Brain microvascular endothelial cell (primary cell): Measurements from ENCODE around the gene ARMC9.

ENCODE experiments used
- DNase-seq: peaks from one replicate; pipeline ENCODE4 v3.0.0-alpha.2; 2020
- H3K27ac ChIP-seq: fragments of 250-450 bp; sonication (Bioruptor Pico); 2 replicates; pipeline ENCODE4 v1.5.1; 2020; ENCODE audit warnings: mild to moderate bottlenecking, moderate library complexity
- H3K27me3 ChIP-seq: fragments of 250-450 bp; sonication (Bioruptor Pico); replicated peaks from 2 replicates; pipeline ENCODE4 v1.5.1; 2020; ENCODE audit warnings: mild to moderate bottlenecking
- H3K36me3 ChIP-seq: fragments of 250-450 bp; sonication (Bioruptor Pico); replicated peaks from 2 replicates; pipeline ENCODE4 v1.5.1; 2020; ENCODE audit warnings: mild to moderate bottlenecking
- H3K4me3 ChIP-seq: 2 replicates; pipeline ENCODE4 v1.5.1; 2011; ENCODE audit warnings: low read depth, mild to moderate bottlenecking, control low read depth, low read length, moderate library complexity
- CTCF ChIP-seq: IDR thresholded peaks from 2 replicates; pipeline ENCODE4 v1.5.1; 2011; ENCODE audit warnings: low read depth, mild to moderate bottlenecking, moderate library complexity, low read length, control low read depth, inconsistent platforms; ENCODE audit errors: missing control alignments
- in situ Hi-C: cut with HindIII; loops from 2 replicates; pipeline ENCODE4 v1.10.0; 2017; ENCODE audit warnings: low sequenced_read_pairs, low pct_ligation_motif_present

The ARMC9 gene

GRCh38 chr2:231411237-231411636, 212.8 kb downstream of the ARMC9 start:
- no peak overlapping the region for H3K27ac ChIP-seq
- H3K4me3 ChIP-seq: no peak overlapping the region
- H3K27me3 ChIP-seq: no peaks in the 10 kb centered on the region
- no peaks in the 10 kb centered on the region for H3K36me3 ChIP-seq
- in situ Hi-C loops: loop anchor here (25.0 kb wide), 1 partner anchor 99 kb away; no protein-coding TSS in a partner anchor
- DNase-seq: no peak
- TF ChIP-seq CTCF: no peak

- Histone ChIP-seq H3K27me3 (no peaks in the 10 kb centered on the region), H3K27ac (peak overlapping the region; percentile 20), H3K4me3 (peak overlapping the region; percentile 61), H3K36me3 (no peaks in the 10 kb centered on the region)
- peak; percentile 73 for DNase-seq
- TF ChIP-seq CTCF: peak; percentile 90
- in situ Hi-C loops: loop anchor here (25.0 kb wide), 1 partner anchor 100 kb away; no protein-coding TSS in a partner anchor
These were observed 213.6 kb downstream of the ARMC9 start for GRCh38 chr2:231411831-231412617.

- Histone ChIP-seq H3K36me3 (no peaks in the 10 kb centered on the region), H3K27ac (no peak overlapping the region), H3K4me3 (peak overlapping the region; percentile 61), H3K27me3 (no peaks in the 10 kb centered on the region)
- no peak for TF ChIP-seq CTCF
- no peak for DNase-seq
- in situ Hi-C loops: loop anchor here (25.0 kb wide), 1 partner anchor 100 kb away; no protein-coding TSS in a partner anchor
These were observed 214.2 kb downstream of the ARMC9 start for GRCh38 chr2:231412618-231412963.

GRCh38 chr2:231413456-231413855, 215.0 kb downstream of the ARMC9 start:
- no peaks in the 10 kb centered on the region for H3K27me3 ChIP-seq
- TF ChIP-seq CTCF: no peak
- in situ Hi-C loops: loop anchor here (25.0 kb wide), 1 partner anchor 101 kb away; no protein-coding TSS in a partner anchor
- H3K4me3 ChIP-seq: no peak overlapping the region
- H3K36me3 ChIP-seq: no peaks in the 10 kb centered on the region
- no peak for DNase-seq
- H3K27ac ChIP-seq: no peak overlapping the region

- no peak for TF ChIP-seq CTCF
- Histone ChIP-seq H3K4me3 (no peak overlapping the region), H3K36me3 (no peaks in the 10 kb centered on the region), H3K27ac (no peak overlapping the region), H3K27me3 (no peaks in the 10 kb centered on the region)
- in situ Hi-C loops: loop anchor here (25.0 kb wide), 1 partner anchor 102 kb away; no protein-coding TSS in a partner anchor
- DNase-seq: no peak
These were observed 215.6 kb downstream of the ARMC9 start for GRCh38 chr2:231413921-231414476.
